ENCODE data around the gene TSPEAR.

TSPEAR gene

DNA sequence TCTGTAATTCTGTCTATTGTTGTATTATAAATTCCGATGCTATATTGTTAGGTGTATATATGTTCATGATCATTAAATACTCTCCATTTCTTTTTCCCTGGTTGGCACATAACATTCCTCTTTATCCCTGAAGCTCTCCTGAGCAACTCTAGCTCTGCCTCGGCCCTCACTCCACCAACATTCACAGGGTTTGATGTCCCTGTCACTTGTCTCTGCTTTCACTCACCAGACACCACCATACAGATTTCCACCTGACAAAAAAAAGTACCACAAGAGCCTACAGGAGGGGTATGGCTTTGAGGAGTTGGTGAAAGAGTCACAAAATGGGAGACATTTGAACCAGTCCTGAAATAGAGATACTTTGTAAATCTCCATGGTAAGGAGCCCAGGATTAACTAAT is 8.8 kb upstream of the TSPEAR start:
- DNase-seq (ENCODE audit: low spot score) = no peak

DNA sequence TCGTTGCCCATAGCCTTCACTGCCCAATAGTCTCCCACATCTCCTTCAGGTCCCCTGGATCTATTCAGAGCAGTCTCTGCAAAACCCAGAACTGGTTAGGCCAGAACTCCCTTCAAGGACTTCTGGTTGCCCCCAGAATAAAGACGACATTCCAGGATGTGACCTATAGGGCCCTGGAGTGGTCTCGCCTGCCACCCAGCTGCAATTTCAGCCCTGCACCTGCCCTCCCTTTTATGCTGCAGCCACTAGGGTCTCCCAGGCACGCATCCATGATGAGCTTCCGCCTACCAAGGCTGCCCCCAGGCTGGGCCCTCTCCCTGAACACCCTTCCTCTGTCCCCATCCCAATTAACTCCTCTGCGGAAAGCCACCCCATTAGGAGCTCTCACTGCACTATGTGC is 7.2 kb upstream of the TSPEAR start:
- no peak for DNase-seq (ENCODE audit: low spot score)

- no peak for DNase-seq (ENCODE audit: low spot score)
Measured at GRCh38 chr21:44718093-44718492, 6.7 kb upstream of the TSPEAR start.

GRCh38 chr21:44716984-44717383 is 5.6 kb upstream of the TSPEAR start:
- no peak for DNase-seq (ENCODE audit: low spot score)

GRCh38 chr21:44714905-44715304 is 3.5 kb upstream of the TSPEAR start:
- no peak for DNase-seq (ENCODE audit: low spot score)

- no peak for DNase-seq (ENCODE audit: low spot score)
Measured at GRCh38 chr21:44713846-44714245, 2.5 kb upstream of the TSPEAR start.

- no peak for DNase-seq (ENCODE audit: low spot score)
Measured at GRCh38 chr21:44713130-44713529, 1.8 kb upstream of the TSPEAR start.

DNA sequence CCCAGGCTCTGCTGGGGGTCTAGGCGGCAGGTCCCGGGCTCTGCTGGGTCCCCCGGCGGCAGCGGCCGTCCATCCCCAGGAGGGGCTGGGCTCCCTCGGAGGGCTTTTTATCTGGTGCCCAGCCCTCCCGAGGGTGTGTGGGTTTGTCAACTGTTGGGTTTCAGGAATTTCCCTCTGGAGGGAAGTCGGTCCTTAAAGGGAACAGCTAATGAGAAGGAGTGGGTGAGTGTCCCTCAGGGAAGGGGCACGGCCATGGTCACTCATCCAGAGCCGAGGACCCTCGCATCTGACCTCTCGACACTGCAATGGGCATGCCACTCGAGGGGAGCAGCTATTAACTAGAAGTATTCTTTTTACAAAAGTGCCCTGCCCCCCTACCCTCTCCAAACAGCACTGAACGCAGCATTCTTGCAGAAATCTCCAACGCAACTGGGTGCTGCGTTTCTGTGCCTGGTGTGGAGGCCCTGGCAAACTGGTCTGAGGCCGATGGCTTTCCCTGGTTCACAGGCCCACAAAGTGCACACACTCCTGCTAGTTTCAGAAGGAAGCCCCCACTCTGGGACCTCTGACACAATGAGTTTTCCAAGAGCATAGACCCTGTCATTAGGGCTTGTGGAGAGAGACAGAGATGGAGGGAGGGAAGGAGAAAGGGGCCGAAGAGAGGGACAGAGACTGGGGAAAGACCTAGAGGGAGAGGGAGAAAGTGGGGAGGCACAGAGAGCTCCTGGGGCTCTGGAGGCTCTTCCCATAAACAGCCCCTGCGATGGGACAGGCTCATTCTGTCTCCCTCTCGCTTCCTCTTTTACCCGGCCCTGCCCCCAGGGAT is 1.0 kb upstream of the TSPEAR start:
- DNase-seq (ENCODE audit: low spot score) = no peak

- DNase-seq (ENCODE audit: low spot score) = no peak
Measured at GRCh38 chr21:44710756-44711326, 531 bp downstream of the TSPEAR start.

DNA sequence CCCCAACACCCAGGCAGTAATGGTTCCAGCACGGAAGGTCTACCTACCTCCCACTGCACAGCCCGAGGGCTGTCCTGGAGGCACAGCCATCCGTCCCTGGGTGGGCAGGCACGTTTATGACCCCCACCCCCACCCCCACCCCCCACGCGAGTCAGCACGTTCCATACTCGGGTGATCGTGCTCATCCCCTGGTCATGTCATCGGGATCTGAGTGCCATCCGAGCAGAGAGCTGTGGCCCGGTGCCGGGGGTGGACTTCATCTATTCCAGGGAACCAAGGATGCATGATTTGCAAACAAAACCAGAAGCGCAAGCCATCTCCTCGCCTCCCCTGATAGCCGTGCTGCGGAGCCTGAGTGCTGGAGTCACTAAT is 1.1 kb downstream of the TSPEAR start:
- DNase-seq (ENCODE audit: low spot score) = no peak

DNA sequence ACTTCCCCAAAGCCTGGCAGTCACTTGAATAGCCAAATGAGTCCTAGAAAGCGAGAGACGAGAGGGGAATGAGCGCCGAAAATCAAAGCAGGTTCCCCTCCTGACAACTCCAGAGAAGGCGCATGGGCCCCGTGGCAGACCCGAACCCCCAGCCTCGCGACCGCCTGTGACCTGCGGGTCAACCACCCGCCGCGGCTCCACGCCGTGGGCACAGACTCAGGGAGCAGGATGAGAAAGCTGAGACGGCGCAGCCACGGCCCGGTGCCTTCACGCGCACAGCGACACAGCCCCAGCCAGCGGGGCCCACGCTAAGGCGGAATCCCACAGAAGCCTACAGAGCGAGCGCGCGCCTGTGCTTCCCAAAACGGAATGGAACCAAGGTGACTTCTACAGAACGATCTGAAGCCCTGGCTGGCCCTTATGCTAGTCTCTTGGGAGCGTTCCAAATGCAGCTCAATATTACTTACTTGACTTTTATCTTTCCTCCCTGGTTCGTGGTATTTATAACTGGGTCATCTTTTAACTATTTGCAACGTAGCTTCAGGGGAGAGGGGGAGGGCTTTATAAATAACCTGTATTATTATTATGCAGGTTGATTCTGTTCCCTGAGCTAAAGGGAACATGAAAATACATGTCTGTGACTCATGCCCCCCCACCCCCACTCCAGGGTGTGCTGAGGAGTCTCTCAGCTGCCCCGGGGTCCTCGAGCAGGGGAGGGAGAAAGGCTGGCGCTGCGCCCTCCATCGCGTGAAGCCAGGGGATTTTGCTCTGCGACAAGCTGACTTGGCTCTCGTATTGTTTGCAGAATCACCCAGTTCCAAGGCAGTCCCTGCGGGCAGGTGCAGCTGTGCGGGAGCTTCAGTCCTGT is 1.7 kb downstream of the TSPEAR start:
- no peak for DNase-seq (ENCODE audit: low spot score)

- no peak for DNase-seq (ENCODE audit: low spot score)
Measured at GRCh38 chr21:44708866-44709425, 2.4 kb downstream of the TSPEAR start.

- no peak for DNase-seq (ENCODE audit: low spot score)
Measured at GRCh38 chr21:44708213-44708865, 3.0 kb downstream of the TSPEAR start.

DNA sequence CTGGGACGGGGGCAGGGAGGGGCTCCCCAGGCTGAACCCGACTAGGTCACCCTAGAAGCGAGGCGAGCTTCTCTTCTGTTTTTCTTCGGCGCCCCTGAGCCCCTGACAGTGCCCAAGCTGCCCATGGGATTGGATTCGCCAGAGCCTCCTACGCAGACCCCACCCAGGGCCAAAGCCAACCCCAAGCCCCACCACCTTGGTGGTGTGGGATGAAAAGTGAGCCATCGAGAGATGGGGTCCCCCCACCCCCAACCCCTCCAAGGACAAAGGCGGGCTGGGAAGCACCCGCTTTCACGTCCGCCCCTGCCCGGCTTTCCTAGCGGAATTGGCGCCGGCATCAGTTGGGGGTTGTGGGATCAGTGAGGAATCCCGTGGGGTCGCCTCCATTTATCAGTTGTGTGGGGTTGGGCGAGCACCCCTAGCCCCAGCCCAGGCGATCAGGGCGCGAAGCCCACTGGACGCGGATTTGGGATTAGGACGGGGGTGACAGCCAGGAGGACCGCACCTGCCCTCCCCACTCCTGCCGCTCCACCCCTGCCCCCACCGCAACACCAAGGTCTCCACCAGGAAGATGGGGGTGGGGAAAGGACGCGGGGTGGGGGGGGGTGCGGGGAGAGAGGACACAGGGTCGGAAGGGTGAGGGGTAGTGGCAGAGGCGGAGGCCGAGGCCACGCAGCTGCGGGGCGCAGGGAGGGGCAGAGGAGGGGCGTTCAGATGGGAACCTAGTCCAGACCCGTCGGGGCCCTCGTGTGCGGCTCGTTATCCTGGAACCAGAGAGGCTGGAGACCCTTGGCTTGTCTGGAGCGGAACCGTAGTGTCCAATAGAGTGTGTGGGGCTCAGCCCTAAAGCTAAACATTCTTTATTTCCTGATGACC is 4.4 kb downstream of the TSPEAR start:
- DNase-seq (ENCODE audit: low spot score) = no peak

DNA sequence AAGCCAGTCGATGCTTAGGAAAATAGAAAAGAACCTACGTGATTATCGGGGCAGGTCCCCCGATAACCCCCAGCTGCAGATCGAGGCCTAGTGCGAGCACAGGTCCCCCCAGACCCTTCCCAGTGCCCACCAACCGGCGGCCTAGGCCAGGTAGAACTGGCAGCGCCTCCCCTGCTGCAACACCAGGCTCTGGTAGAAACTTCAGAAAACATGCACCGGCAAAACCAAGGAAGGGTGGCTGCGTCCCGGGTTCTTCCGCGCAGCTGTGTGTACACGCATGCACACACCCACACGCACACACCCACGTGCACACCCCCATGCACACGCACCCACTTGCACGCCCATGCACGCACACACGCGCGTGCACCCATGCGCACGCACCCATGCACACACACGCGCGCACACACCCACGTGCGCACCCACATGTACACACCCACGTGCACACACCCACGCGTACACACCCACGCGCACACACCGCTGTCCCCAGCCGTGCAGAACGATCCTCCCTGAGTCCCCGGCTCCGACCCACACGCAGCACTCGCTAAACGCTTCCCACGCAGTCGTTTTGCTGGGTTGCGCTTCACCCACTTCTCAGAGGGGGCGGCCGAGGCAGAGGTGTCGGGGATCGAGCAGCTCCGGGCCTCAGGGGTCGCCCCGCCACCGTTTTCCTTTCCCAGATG is 5.2 kb downstream of the TSPEAR start:
- DNase-seq (ENCODE audit: low spot score) = no peak

DNA sequence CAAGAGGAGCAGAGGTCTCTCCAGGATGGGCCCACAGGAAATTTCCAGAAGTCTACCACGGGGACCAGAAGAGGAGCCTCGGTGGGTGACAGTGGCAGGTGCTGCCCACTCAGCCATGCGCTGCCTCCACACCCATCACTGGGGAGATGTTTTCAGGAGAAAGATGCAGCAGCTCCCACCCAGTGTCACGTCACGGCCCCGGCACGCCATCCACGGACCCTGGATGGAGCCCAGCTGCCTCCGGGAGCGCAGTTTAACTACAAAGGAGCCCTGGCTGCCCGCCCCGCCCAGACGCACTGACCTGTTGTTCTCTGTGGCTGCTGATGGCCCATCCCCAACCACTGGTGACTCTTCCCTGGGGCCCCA is 6.8 kb downstream of the TSPEAR start:
- no peak for DNase-seq (ENCODE audit: low spot score)

GRCh38 chr21:44703731-44704635 is 7.4 kb downstream of the TSPEAR start:
- DNase-seq (ENCODE audit: low spot score) = no peak

GRCh38 chr21:44702973-44703730 is 8.2 kb downstream of the TSPEAR start:
- no peak for DNase-seq (ENCODE audit: low spot score)
